GM23338 (cell line): ENCODE results near the gene KBTBD8.

ENCODE experiments used
- CREB1 ChIP-seq: fragments of 250-450 bp; sonication (Bioruptor Pico); IDR thresholded peaks from 2 replicates; pipeline ENCODE4 v1.5.0; 2020; ENCODE audit warnings: low read depth, mild to moderate bottlenecking, moderate library complexity
- EZH2 ChIP-seq: fragments of 200-600 bp; sonication (generic); IDR thresholded peaks from one replicate; pipeline ENCODE4 v1.8.0; 2017; ENCODE audit warnings: antibody characterized with exemption, mild to moderate bottlenecking, low read depth; ENCODE audit not compliant: unreplicated experiment
- EZH2phosphoT487 ChIP-seq: fragments of 200-600 bp; sonication (generic); IDR thresholded peaks from one replicate; pipeline ENCODE4 v1.8.1; 2018; ENCODE audit warnings: antibody characterized with exemption; ENCODE audit not compliant: unreplicated experiment
- JUNB ChIP-seq: IDR thresholded peaks from one replicate; pipeline ENCODE4 v1.6.1; 2016; ENCODE audit warnings: antibody characterized with exemption; ENCODE audit not compliant: unreplicated experiment
- NANOG ChIP-seq: IDR thresholded peaks from 2 replicates; pipeline ENCODE4 v1.6.1; 2016; ENCODE audit warnings: antibody characterized with exemption, borderline replicate concordance
- POLR2AphosphoS5 ChIP-seq: IDR thresholded peaks from 2 replicates; pipeline ENCODE4 v1.6.1; 2016; ENCODE audit warnings: antibody characterized with exemption, low read depth
- STAT1 ChIP-seq: IDR thresholded peaks from one replicate; pipeline ENCODE4 v1.6.1; 2016; ENCODE audit warnings: antibody characterized with exemption; ENCODE audit not compliant: unreplicated experiment
- ZNF114 ChIP-seq: fragments of 250-450 bp; sonication (Bioruptor Pico); IDR thresholded peaks from 2 replicates; pipeline ENCODE4 v1.5.0; 2020; ENCODE audit warnings: mild to moderate bottlenecking, moderate library complexity
- ZNF331 ChIP-seq: fragments of 250-450 bp; sonication (Bioruptor Pico); IDR thresholded peaks from 2 replicates; pipeline ENCODE4 v1.5.0; 2020; ENCODE audit warnings: low read depth, mild to moderate bottlenecking, moderate library complexity
- TF ChIP-seq, protein P1 (sequence below), 2 experiments: fragments of 200-600 bp in 1 of 2; sonication (generic) in 1 of 2; conservative IDR thresholded peaks; 2 replicates each; pipeline versions ENCODE4 v1.5.1 to v1.6.1; 2016 to 2017; ENCODE audit warnings: antibody characterized with exemption in 2 of 2, low read depth in 2 of 2, mild to moderate bottlenecking in 2 of 2, moderate library complexity in 1 of 2
- TF ChIP-seq, protein P2 (sequence below): IDR thresholded peaks from one replicate; pipeline ENCODE4 v1.6.1; 2018; ENCODE audit warnings: antibody characterized with exemption; ENCODE audit not compliant: unreplicated experiment
- TF ChIP-seq, protein P3 (sequence below): IDR thresholded peaks from 2 replicates; pipeline ENCODE4 v1.6.1; 2016; ENCODE audit warnings: antibody characterized with exemption
- TF ChIP-seq, protein P4 (sequence below): fragments of 250-450 bp; sonication (Bioruptor Pico); IDR thresholded peaks from 2 replicates; pipeline ENCODE4 v1.5.0; 2020; ENCODE audit warnings: mild to moderate bottlenecking, moderate library complexity

DNA sequence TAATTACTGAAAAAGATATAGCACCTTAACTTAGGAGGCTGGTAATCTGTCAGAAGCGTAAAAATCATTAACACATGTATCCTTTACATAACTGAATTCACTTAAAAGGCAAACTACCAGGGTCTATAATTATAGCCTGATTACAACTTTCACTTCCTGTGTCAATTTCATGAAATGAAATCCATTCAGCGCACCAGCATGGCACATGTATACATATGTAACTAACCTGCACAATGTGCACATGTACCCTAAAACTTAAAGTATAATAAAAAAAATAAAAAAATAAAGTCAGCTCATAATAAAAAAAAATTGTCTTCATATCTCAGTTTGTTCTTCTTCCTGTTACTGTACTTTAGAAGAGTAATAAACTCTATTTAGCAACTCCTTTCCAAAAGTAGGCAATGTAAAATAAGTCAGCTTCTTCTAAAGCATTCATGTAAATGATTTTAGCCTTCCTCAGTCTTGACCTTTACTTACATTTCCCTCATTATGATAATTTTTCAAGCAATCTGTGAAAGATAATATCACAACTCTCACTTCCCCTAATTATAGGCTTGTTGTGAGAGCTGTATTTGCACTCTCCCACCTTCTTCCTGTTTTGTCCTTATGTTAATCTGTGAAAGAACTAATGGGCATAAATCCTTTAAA lies 50.1 kb downstream of the KBTBD8 start:
- TF ChIP-seq, protein P1, sequence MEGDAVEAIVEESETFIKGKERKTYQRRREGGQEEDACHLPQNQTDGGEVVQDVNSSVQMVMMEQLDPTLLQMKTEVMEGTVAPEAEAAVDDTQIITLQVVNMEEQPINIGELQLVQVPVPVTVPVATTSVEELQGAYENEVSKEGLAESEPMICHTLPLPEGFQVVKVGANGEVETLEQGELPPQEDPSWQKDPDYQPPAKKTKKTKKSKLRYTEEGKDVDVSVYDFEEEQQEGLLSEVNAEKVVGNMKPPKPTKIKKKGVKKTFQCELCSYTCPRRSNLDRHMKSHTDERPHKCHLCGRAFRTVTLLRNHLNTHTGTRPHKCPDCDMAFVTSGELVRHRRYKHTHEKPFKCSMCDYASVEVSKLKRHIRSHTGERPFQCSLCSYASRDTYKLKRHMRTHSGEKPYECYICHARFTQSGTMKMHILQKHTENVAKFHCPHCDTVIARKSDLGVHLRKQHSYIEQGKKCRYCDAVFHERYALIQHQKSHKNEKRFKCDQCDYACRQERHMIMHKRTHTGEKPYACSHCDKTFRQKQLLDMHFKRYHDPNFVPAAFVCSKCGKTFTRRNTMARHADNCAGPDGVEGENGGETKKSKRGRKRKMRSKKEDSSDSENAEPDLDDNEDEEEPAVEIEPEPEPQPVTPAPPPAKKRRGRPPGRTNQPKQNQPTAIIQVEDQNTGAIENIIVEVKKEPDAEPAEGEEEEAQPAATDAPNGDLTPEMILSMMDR (conservative IDR thresholded peaks at IDR 0.05; ENCODE audit: low read depth in 2 of 2): no peak
- TF ChIP-seq CREB1 (CRISPR knock-in tag) (no peak), POLR2AphosphoS5 (no peak), JUNB (no peak), EZH2 (no peak), EZH2phosphoT487 (no peak), STAT1 (no peak), ZNF331 (no peak), ZNF114 (no peak), NANOG (no peak)
- TF ChIP-seq, protein P2, sequence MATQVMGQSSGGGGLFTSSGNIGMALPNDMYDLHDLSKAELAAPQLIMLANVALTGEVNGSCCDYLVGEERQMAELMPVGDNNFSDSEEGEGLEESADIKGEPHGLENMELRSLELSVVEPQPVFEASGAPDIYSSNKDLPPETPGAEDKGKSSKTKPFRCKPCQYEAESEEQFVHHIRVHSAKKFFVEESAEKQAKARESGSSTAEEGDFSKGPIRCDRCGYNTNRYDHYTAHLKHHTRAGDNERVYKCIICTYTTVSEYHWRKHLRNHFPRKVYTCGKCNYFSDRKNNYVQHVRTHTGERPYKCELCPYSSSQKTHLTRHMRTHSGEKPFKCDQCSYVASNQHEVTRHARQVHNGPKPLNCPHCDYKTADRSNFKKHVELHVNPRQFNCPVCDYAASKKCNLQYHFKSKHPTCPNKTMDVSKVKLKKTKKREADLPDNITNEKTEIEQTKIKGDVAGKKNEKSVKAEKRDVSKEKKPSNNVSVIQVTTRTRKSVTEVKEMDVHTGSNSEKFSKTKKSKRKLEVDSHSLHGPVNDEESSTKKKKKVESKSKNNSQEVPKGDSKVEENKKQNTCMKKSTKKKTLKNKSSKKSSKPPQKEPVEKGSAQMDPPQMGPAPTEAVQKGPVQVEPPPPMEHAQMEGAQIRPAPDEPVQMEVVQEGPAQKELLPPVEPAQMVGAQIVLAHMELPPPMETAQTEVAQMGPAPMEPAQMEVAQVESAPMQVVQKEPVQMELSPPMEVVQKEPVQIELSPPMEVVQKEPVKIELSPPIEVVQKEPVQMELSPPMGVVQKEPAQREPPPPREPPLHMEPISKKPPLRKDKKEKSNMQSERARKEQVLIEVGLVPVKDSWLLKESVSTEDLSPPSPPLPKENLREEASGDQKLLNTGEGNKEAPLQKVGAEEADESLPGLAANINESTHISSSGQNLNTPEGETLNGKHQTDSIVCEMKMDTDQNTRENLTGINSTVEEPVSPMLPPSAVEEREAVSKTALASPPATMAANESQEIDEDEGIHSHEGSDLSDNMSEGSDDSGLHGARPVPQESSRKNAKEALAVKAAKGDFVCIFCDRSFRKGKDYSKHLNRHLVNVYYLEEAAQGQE: no peak
- TF ChIP-seq, protein P3, sequence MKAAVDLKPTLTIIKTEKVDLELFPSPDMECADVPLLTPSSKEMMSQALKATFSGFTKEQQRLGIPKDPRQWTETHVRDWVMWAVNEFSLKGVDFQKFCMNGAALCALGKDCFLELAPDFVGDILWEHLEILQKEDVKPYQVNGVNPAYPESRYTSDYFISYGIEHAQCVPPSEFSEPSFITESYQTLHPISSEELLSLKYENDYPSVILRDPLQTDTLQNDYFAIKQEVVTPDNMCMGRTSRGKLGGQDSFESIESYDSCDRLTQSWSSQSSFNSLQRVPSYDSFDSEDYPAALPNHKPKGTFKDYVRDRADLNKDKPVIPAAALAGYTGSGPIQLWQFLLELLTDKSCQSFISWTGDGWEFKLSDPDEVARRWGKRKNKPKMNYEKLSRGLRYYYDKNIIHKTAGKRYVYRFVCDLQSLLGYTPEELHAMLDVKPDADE: no peak
- TF ChIP-seq, protein P4, sequence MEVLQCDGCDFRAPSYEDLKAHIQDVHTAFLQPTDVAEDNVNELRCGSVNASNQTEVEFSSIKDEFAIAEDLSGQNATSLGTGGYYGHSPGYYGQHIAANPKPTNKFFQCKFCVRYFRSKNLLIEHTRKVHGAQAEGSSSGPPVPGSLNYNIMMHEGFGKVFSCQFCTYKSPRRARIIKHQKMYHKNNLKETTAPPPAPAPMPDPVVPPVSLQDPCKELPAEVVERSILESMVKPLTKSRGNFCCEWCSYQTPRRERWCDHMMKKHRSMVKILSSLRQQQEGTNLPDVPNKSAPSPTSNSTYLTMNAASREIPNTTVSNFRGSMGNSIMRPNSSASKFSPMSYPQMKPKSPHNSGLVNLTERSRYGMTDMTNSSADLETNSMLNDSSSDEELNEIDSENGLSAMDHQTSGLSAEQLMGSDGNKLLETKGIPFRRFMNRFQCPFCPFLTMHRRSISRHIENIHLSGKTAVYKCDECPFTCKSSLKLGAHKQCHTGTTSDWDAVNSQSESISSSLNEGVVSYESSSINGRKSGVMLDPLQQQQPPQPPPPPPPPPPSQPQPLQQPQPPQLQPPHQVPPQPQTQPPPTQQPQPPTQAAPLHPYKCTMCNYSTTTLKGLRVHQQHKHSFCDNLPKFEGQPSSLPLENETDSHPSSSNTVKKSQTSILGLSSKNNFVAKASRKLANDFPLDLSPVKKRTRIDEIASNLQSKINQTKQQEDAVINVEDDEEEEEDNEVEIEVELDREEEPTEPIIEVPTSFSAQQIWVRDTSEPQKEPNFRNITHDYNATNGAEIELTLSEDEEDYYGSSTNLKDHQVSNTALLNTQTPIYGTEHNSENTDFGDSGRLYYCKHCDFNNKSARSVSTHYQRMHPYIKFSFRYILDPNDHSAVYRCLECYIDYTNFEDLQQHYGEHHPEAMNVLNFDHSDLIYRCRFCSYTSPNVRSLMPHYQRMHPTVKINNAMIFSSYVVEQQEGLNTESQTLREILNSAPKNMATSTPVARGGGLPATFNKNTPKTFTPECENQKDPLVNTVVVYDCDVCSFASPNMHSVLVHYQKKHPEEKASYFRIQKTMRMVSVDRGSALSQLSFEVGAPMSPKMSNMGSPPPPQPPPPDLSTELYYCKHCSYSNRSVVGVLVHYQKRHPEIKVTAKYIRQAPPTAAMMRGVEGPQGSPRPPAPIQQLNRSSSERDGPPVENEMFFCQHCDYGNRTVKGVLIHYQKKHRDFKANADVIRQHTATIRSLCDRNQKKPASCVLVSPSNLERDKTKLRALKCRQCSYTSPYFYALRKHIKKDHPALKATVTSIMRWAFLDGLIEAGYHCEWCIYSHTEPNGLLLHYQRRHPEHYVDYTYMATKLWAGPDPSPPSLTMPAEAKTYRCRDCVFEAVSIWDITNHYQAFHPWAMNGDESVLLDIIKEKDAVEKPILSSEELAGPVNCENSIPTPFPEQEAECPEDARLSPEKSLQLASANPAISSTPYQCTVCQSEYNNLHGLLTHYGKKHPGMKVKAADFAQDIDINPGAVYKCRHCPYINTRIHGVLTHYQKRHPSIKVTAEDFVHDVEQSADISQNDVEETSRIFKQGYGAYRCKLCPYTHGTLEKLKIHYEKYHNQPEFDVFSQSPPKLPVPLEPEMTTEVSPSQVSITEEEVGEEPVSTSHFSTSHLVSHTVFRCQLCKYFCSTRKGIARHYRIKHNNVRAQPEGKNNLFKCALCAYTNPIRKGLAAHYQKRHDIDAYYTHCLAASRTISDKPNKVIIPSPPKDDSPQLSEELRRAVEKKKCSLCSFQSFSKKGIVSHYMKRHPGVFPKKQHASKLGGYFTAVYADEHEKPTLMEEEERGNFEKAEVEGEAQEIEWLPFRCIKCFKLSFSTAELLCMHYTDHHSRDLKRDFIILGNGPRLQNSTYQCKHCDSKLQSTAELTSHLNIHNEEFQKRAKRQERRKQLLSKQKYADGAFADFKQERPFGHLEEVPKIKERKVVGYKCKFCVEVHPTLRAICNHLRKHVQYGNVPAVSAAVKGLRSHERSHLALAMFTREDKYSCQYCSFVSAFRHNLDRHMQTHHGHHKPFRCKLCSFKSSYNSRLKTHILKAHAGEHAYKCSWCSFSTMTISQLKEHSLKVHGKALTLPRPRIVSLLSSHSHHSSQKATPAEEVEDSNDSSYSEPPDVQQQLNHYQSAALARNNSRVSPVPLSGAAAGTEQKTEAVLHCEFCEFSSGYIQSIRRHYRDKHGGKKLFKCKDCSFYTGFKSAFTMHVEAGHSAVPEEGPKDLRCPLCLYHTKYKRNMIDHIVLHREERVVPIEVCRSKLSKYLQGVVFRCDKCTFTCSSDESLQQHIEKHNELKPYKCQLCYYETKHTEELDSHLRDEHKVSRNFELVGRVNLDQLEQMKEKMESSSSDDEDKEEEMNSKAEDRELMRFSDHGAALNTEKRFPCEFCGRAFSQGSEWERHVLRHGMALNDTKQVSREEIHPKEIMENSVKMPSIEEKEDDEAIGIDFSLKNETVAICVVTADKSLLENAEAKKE (CRISPR knock-in tag): no peak
